GM21825 (cell line): ENCODE results near the gene GALT.
A peak's percentile ranks its signal among the peaks of the same experiment; 100 is the strongest.

Experiments used
- ATAC-seq: cut with Tn5 transposase; IDR thresholded peaks from one replicate; pipeline ENCODE4 v1.9.1; 2021; ENCODE audit warnings: mild to moderate bottlenecking, moderate library complexity; ENCODE audit not compliant: unreplicated experiment

Gene GALT

DNA sequence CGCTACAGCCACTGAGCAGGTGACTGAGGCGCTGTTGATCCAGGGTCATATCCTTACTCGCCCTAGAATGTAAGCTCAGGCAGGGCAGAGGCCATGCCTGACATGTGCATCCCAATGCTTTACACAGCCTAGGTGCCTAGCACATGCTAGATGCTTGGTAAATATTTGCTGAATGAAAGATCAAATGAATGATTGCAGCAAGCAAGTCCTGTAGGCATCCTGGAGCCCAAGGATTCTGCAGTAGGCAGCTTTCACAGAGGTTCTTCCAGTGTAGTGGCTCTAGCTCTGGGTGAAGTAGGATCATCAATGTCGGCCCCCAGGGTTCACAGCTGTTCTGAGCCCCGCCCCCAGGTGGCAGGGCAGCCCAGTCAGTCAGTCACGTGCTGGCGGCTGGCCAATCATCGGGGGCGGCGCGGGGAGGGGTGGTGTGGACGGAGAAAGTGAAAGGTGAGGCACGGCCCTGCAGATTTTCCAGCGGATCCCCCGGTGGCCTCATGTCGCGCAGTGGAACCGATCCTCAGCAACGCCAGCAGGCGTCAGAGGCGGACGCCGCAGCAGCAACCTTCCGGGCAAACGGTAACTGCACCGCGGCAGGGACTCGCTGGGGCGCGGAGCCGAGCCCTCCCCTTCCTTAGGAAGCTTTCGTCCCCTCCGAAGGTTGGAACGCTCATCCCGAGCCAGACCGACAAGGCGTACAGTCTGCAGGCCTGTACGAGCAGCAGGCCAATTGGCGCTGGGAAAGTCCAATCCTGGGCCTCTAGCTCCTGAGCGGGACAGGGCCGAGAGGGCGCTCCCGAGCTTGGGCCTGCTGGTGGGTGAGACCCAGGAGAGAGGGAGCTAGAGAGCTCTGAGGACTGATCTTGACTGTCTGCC lies at the start of gene GALT:
GALT (plus strand) TSS at position 465 of the 873 bp plus-strand sequence; CDS start at position 495, 30 bp downstream.
- peak; percentile 85 for ATAC-seq

DNA sequence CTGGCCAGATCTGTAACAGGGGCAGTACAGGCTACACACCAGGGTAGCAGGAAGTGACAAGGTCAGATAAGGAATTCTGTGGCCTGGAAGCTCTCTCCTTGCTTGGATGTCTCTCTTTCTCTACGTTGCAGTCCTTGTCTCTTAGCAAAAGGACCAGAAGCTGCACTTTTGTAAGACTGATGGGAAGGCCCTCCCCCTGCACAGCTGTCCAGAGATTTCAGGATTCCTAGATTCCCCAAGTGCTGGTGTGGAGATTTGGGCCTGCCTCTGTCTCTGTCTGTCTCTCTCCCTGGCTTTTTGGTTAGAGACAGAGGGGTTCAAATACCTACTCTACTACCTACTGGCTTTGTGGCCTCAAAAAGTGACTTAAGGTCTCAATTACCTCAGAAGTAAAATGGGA lies 46.9 kb upstream of the GALT start:
- ATAC-seq: no peak

DNA sequence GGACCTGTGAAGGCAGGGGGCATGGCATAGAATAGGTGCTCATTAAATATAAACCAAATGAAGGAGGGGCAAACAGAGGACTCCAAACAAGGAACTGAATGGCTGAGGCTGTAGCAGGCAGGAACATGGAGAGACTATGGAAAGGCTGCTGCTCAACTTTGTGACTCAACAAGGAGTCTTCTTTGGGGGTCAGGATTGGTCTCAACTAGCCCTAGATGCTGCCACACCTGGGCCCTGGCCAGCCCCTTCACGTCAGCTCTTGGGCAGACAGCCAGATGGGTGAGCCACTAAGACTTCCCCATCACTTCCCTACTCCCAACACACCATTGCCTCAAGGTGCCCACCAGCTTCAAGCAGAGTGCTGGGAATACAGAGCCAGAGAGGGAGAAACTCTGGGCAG lies 45.6 kb upstream of the GALT start:
- ATAC-seq: no peak

DNA sequence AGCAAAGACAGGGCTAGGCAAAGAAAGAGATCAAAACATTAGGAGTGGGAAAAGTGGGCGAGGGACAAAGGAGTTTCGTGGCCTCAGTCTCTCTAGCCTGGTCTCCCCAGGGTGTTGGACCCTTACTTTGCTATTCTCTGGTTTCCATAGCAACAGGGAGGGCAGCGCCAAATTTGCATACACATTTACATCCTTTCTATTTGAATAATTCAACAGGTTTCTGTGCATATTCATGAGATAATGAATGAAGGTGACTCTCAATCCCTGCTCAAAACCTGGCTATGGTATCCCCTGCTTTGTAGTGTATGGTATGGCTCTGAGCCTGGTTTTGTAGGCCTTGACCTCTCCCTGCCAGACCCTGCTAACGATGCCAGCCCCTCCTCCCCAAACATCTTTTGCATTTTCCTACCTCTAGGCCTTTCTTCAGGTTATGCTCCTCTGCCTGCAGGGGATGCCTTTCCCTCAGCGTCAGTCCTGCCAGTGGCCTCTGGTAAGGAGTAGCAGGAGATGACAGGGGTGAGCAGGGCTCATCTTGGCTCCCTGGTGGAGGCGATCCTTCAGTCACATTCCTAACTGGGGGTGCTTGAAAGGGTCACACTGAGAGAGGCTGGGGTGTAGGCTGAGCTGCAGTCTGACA lies 44.4 kb upstream of the GALT start:
- no peak for ATAC-seq

DNA sequence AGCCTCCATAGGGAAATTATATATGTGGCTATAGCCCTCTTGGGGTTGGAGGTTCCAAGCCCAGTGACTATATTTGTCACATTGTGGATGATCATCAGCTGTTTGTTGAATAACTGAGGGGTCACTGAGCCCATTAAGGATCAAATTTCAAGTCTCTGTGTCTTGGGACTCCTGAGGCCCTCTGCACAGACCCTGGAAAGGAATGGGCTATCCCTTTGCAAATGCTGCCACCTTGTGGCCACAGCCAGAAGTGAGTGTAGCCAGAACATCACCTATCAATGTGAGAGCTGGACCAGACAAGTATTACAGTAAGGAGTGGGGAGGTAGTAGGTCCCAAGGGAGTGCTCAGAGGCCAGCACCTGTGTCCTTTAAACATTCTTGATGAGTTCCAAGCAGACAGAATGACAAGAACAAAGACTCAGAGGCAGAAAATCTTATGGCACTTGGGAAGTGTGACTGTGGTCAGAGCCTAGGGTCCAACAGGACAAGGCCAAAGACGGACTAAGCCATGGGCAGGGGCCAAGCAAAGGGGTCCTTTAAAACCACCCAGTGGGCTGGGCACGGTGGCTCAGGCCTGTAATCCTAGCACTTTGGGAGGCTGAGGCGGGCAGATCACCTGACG lies 42.8 kb upstream of the GALT start:
- no peak for ATAC-seq

DNA sequence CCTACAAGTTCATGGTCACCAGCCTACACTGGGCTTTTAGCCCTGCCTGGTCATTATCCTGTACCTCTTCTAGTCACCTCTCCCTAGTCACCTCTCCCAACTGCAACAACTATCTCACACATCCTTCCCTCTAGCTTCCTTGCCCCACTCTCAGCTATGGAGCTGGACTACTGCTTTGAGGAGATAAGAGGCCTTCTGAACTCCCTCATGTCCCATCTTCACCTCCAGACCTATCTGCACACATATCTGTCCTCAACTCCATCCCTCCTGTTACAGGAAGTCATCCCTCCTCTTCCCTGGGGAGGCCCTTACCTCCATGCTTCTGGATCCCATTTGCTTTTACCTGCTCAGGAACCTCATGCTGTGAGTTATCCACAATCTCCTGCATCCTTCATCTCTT lies 40.3 kb upstream of the GALT start:
- no peak for ATAC-seq

DNA sequence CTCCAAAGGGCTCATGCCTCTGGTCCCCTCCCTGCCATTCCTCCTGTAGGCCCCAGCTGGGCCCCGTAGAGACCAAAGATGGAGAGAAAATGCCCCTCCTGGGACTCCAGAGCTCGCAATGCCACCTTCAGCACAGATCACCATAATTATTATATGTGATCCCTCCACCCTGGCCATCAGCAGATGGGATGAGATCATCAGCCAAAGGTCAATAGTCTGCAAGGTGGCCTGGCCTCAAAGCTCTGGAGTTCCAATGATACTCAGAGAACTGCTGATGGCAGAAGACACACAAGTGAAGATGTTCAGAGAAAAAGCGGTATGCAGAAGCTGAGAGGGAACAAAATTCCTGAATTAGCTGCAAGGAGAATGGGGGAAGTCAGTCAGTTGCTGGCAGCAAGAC lies 39.6 kb upstream of the GALT start:
- no peak for ATAC-seq

DNA sequence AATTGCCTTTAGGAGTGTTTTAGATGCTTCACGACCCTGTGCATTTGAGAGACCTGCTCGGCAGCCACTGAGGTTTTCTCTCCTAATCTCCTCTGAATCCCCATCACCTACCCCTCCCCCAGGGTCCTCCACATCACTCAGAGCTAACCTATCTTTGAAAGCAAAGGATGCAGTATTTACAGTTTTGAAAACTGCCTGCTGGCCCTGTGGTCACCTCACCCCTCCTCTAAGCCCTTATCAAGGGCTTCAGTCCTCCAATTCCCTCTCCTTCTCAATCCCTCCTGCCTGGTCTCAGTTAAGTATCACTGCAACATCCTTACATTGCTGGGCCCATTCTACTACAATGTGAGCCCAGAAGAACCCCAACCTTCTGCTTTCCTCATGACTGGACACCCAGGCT lies 39.1 kb upstream of the GALT start:
- ATAC-seq: no peak

GRCh38 chr9:34610434-34611206 lies 35.9 kb upstream of the GALT start:
- no peak for ATAC-seq

DNA sequence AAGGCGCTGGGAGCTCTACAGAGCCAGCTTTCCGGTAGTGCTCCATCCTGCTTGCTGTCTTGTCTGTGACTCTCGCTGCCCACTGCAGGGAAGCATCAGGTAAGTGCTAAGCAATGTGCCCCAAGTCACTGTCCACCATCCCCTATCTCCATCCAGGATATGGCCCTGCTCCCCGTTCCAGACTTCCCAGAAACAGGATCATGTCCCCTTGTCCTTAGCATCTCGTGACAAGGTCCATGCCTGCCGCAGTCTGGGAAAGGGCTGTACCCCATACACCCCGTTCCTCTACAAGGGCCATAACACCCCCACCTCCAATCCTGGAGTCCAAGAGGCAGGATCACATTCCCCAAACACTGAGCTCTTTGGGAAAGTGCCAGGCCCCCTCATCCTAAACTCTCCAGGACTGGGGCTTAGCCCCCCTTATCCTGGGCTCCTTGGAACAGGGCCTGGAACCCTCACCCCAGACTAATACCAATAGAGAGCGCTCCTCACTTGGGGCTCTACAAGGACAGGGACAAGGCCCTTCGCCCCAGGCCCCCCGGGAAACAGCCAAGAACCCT lies 35.1 kb upstream of the GALT start:
- ATAC-seq: no peak

GRCh38 chr9:34611811-34612787 lies 34.4 kb upstream of the GALT start, which contains the start of gene RPP25L:
RPP25L (minus strand) TSS chr9:34612097; CDS start chr9:34611296, 801 bp downstream.
- ATAC-seq: peak; percentile 87

DNA sequence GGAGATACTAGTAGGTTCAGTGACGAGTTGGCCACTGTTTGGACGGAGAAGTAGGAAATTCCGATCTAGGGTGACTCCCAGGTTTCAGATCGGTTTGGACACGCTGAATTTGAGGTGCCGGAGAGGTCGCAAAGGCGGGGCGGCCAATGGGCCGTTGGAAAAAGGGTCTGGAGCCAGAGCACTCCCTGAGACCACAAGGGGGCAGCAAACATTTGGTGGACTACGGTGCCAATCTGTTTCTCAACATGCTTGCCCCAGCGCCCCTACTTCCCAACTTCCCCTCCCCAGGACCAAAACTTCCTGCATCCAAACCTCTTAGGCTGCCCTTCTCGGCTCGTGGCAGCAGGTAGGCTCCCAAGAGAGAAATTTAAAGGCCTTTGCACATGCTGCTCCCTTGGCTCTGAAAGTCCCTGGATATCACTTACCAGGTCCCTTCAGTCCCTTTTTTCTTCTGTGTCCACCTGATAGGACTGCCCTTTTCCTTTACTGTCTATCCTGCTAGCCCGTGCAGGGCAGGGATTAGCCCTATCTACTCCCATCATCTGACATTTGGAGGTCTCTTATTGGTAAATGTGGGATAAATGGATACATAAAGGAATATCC lies 33.6 kb upstream of the GALT start:
- peak; percentile 47 for ATAC-seq

GRCh38 chr9:34615132-34615531 lies 31.3 kb upstream of the GALT start:
- no peak for ATAC-seq

- ATAC-seq: peak; percentile 95
Measured at GRCh38 chr9:34620061-34620994, 26.1 kb upstream of the GALT start, which contains the start of gene DCTN3. DCTN3 (minus strand) TSS chr9:34620495; CDS start chr9:34620464, 31 bp downstream.

- no peak for ATAC-seq
Measured at GRCh38 chr9:34623374-34624235, 22.9 kb upstream of the GALT start.

- no peak for ATAC-seq
Measured at GRCh38 chr9:34624475-34625185, 21.8 kb upstream of the GALT start.

DNA sequence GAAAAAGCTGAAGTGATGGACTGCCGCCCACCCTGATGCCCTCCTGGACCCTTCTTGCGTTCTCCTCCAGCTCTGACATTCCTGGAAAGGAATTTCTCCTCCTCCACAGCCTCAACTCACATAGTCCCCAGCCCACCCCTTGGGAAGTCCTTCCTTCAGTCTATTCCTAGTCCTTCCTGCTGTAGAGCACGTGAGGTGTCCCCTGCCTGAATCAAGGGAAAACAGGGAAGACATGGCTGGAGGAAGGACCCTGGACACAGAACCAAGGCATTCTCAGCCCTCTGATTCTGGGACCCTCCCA lies 21.3 kb upstream of the GALT start:
- ATAC-seq: no peak
